Stimulated activated CD4-positive, alpha-beta T cell treated with anti-CD3 and anti-CD28 coated beads, Interleukin-1b, Interleukin-23, amount 100 ng/mL, for 24 hours (primary cell): ENCODE data around the gene TUBA1A.
A peak's percentile ranks its signal among the peaks of the same experiment; 100 is the strongest.
"Not testable (repeated sequence)": the region's sequence is repeated elsewhere in the genome, so short reads cannot be mapped to it uniquely, and the experiment has no call there.

Source experiments
- DNase-seq, 4 experiments: peaks; one replicate each; pipeline ENCODE4 v3.0.0-alpha.2; 2020; ENCODE audit warnings: low read depth in 4 of 4, low spot score in 1 of 4

TUBA1A gene

GRCh38 chr12:49188916-49189367, at the start of gene TUBA1A:
Gene TUBA1A (minus strand): TSS chr12:49189080. CDS start chr12:49188979, 101 bp downstream.
- DNase-seq = peak; percentile 69 to 87 (median 80)

GRCh38 chr12:49236423-49236822, 47.5 kb upstream of the TUBA1A start:
- no peak for DNase-seq

GRCh38 chr12:49233842-49234526, 45.1 kb upstream of the TUBA1A start:
- no peak for DNase-seq

GRCh38 chr12:49232940-49233841, 44.3 kb upstream of the TUBA1A start:
- no peak for DNase-seq

- DNase-seq = no peak
Measured at GRCh38 chr12:49231878-49232655, 43.2 kb upstream of the TUBA1A start.

- DNase-seq = no peak
Measured at GRCh38 chr12:49230805-49231194, 41.9 kb upstream of the TUBA1A start.

- DNase-seq = no peak
Measured at GRCh38 chr12:49230176-49230804, 41.4 kb upstream of the TUBA1A start.

- DNase-seq = no peak
Measured at GRCh38 chr12:49228653-49229052, 39.8 kb upstream of the TUBA1A start.

- DNase-seq = no peak
Measured at GRCh38 chr12:49227713-49228112, 38.8 kb upstream of the TUBA1A start.

- no peak for DNase-seq
Measured at GRCh38 chr12:49225576-49226166, 36.8 kb upstream of the TUBA1A start.

GRCh38 chr12:49223590-49224369, 34.9 kb upstream of the TUBA1A start:
- DNase-seq = no peak

- no peak for DNase-seq
Measured at GRCh38 chr12:49223122-49223521, 34.2 kb upstream of the TUBA1A start.

- DNase-seq = no peak
Measured at GRCh38 chr12:49220972-49221371, 32.1 kb upstream of the TUBA1A start.

GRCh38 chr12:49219417-49220026, 30.6 kb upstream of the TUBA1A start:
- no peak for DNase-seq

- no peak for DNase-seq
Measured at GRCh38 chr12:49212572-49212971, 23.7 kb upstream of the TUBA1A start.

- not testable (repeated sequence) for DNase-seq
Measured at GRCh38 chr12:49210703-49211102, 21.8 kb upstream of the TUBA1A start.

- no peak for DNase-seq
Measured at GRCh38 chr12:49208676-49209075, 19.8 kb upstream of the TUBA1A start.

GRCh38 chr12:49208146-49208545, 19.3 kb upstream of the TUBA1A start:
- DNase-seq = no peak

GRCh38 chr12:49206389-49206788, 17.5 kb upstream of the TUBA1A start:
- no peak for DNase-seq
